Choroid plexus epithelial cell (primary cell): Measurements from ENCODE around the gene ANKRD13B.

Source experiments
- DNase-seq: peaks from one replicate; pipeline ENCODE4 v3.0.0-alpha.2; 2010; ENCODE audit warnings: low read depth
- H3K4me3 ChIP-seq: 2 replicates; pipeline ENCODE4 v1.5.1; 2011; ENCODE audit warnings: low read depth, mild to moderate bottlenecking, control low read depth, low read length, moderate library complexity
- CTCF ChIP-seq: conservative IDR thresholded peaks from 2 replicates; pipeline ENCODE4 v1.5.1; 2011; ENCODE audit warnings: low read depth, mild to moderate bottlenecking, control low read depth, inconsistent platforms, low read length, moderate library complexity

The ANKRD13B gene

GRCh38 chr17:29563816-29564215, 29.1 kb upstream of the ANKRD13B start:
- H3K4me3 ChIP-seq: no peak overlapping the region
- no peak for DNase-seq

GRCh38 chr17:29565643-29566472, 27.1 kb upstream of the ANKRD13B start:
- DNase-seq: no peak
- TF ChIP-seq CTCF: no peak
- peak overlapping the region; percentile 51 for H3K4me3 ChIP-seq

More at GRCh38 chr17:29563816-29564215, 29.1 kb upstream of the ANKRD13B start:
- no peak for TF ChIP-seq CTCF

GRCh38 chr17:29566473-29567303, 26.2 kb upstream of the ANKRD13B start, which contains the start of gene ABHD15:
TSS of gene ABHD15 (minus strand) at chr17:29567037. CDS start at chr17:29566966, 71 bp downstream.
- peak within 1 kb of the TSS; percentile 74 for H3K4me3 ChIP-seq
- TF ChIP-seq CTCF: no peak
- peak; percentile 58 for DNase-seq

GRCh38 chr17:29567304-29567553, 25.7 kb upstream of the ANKRD13B start:
- H3K4me3 ChIP-seq: peak overlapping the region; percentile 74
- no peak for TF ChIP-seq CTCF
- no peak for DNase-seq

- peak overlapping the region; percentile 74 for H3K4me3 ChIP-seq
- TF ChIP-seq CTCF: peak; percentile 22
- DNase-seq: peak; percentile 26
These were observed 25.2 kb upstream of the ANKRD13B start for GRCh38 chr17:29567554-29568330.

GRCh38 chr17:29568331-29569244, 24.3 kb upstream of the ANKRD13B start, which contains the start of gene TP53I13:
TSS of gene TP53I13 (plus strand) at chr17:29568701. CDS start at chr17:29568759, 58 bp downstream.
- DNase-seq: peak; percentile 74
- no peak for TF ChIP-seq CTCF
- peak within 1 kb of the TSS; percentile 74 for H3K4me3 ChIP-seq
